Inferior parietal cortex (tissue), 1 donor: ENCODE results near the gene NXPH3.

Experiments
- DNase-seq: peaks from one replicate; pipeline ENCODE4 v3.0.0-alpha.2; 2016; ENCODE audit errors: extremely low spot score

The NXPH3 gene

GRCh38 chr17:49629447-49629846, 53.8 kb downstream of the NXPH3 start:
- DNase-seq, result no peak

DNA sequence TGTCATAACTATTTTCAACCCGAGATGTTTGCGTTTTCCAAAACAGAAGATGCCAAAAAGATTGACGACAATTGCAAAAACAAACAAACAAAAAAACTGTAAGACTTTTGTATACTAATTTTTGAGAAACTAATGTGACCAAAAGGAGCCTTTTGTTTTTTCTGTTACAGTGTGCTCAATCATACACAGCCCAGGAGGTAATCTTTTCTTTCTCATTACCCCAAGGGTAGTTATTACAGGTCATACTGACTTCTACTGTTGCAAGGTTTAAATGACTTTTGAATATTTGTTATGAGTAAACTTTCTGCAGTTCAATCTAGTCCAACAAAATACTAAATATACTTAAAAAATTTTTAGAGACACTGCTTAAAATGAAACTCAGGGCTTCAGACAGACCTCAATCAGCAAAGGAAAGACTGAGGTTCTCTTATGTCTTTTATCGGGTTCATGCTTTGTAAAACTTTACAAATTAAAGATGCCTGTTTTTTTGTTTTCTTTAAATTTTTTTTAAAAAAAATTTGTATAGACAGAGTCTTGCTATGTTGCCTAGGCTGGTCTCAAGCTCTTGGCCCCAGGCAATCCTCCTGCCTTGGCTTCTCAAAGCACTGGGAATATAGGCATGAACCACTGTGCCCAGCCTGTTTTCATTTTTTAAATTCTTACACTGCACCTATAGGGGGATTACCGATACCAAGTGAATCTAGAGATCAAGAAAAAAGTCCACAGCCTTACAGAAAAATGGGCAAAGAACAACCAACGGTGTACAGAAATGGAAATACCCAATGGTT, 54.6 kb downstream of the NXPH3 start:
- DNase-seq, result no peak

GRCh38 chr17:49631496-49631895, 55.8 kb downstream of the NXPH3 start:
- DNase-seq, result no peak
